ENCODE measurements around the gene SYNE1. TPM values are rescaled to one million over a fixed set of nuclear protein-coding genes. Genes with fewer than 3 reads are reported as not detected.

SYNE1 gene
- total and polyA plus RNA-seq, 4 donors: 10.2 to 105 (median 24.5) TPM

DNA sequence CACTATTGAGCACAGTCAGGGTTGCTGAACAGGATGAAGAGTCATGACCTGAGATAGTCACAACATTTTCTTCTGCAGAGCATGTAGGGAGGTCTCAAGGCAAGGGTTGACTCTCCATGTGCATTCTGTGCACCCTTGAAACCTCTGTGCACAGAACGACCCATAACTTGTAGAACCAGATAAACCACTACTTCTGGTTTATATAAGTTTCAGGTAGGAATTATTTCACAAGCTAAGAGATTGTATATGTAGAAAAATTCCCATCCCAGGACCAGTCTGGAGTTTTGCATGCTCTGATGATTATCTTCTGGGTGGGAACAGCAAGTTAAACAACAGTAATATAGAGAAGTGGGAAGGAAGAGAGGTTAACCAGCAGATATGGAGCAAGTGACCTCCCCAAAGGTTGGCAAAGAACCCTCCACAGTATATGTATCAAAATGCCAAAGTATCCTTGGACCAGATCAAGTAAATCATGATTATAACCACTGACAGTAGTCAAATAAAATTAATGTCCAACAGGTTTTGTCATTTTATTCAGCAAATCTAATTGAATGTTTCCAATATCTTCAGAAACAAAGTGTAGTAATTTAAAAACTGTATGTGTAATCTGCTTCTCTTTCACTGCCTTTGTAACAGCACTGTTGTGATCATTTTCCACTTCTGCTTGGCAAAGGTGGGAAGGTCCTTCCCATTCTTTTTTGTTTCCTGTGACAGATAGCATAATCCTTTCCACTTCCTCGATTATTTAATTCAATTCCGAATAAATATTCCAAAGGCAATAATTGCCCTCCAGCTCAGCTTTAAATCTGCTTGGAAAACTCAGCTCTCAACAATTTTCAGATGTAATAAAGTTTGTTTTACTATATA lies 104.4 kb downstream of the SYNE1 start:
- Histone ChIP-seq H3K4me1 (ENCODE audit: control insufficient read depth in 4 of 4, insufficient read depth in 4 of 4, low read length in 3 of 4) (no peaks in the 10 kb centered on the region), H3K4me3 (ENCODE audit: low read depth in 1 of 3, low read length in 3 of 3) (no peak overlapping the region), H3K27me3 (ENCODE audit: control insufficient read depth in 4 of 4, insufficient read depth in 4 of 4, low read length in 3 of 4) (no peaks in the 10 kb centered on the region), H3K27ac (ENCODE audit: low read depth in 1 of 2, low read length in 2 of 2) (no peak overlapping the region), H3K36me3 (ENCODE audit: control insufficient read depth in 4 of 4, insufficient read depth in 3 of 4, low read depth in 1 of 4, low read length in 3 of 4) (no peaks in the 10 kb centered on the region), H3K9me3 (ENCODE audit: control insufficient read depth in 4 of 4, low read length in 3 of 4) (no peaks in the 10 kb centered on the region), H3K9ac (ENCODE audit: low read depth in 1 of 2, low read length in 2 of 2) (no peak overlapping the region)
- WGBS: 64% methylated on average over 3 of the region's 3 CpGs
- DNase-seq (ENCODE audit: low spot score): no peak
- TF ChIP-seq, protein P1, sequence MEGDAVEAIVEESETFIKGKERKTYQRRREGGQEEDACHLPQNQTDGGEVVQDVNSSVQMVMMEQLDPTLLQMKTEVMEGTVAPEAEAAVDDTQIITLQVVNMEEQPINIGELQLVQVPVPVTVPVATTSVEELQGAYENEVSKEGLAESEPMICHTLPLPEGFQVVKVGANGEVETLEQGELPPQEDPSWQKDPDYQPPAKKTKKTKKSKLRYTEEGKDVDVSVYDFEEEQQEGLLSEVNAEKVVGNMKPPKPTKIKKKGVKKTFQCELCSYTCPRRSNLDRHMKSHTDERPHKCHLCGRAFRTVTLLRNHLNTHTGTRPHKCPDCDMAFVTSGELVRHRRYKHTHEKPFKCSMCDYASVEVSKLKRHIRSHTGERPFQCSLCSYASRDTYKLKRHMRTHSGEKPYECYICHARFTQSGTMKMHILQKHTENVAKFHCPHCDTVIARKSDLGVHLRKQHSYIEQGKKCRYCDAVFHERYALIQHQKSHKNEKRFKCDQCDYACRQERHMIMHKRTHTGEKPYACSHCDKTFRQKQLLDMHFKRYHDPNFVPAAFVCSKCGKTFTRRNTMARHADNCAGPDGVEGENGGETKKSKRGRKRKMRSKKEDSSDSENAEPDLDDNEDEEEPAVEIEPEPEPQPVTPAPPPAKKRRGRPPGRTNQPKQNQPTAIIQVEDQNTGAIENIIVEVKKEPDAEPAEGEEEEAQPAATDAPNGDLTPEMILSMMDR (IDR thresholded peaks at IDR 0.05; ENCODE audit: low read depth, low read length, missing input control): no peak
- TF ChIP-seq NR2F2 (IDR thresholded peaks at IDR 0.05): no peak
- no peak for TF ChIP-seq FOXA1 (IDR thresholded peaks at IDR 0.05)
- TF ChIP-seq, protein P2, sequence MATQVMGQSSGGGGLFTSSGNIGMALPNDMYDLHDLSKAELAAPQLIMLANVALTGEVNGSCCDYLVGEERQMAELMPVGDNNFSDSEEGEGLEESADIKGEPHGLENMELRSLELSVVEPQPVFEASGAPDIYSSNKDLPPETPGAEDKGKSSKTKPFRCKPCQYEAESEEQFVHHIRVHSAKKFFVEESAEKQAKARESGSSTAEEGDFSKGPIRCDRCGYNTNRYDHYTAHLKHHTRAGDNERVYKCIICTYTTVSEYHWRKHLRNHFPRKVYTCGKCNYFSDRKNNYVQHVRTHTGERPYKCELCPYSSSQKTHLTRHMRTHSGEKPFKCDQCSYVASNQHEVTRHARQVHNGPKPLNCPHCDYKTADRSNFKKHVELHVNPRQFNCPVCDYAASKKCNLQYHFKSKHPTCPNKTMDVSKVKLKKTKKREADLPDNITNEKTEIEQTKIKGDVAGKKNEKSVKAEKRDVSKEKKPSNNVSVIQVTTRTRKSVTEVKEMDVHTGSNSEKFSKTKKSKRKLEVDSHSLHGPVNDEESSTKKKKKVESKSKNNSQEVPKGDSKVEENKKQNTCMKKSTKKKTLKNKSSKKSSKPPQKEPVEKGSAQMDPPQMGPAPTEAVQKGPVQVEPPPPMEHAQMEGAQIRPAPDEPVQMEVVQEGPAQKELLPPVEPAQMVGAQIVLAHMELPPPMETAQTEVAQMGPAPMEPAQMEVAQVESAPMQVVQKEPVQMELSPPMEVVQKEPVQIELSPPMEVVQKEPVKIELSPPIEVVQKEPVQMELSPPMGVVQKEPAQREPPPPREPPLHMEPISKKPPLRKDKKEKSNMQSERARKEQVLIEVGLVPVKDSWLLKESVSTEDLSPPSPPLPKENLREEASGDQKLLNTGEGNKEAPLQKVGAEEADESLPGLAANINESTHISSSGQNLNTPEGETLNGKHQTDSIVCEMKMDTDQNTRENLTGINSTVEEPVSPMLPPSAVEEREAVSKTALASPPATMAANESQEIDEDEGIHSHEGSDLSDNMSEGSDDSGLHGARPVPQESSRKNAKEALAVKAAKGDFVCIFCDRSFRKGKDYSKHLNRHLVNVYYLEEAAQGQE (IDR thresholded peaks at IDR 0.05): no peak
- TF ChIP-seq, protein P3, sequence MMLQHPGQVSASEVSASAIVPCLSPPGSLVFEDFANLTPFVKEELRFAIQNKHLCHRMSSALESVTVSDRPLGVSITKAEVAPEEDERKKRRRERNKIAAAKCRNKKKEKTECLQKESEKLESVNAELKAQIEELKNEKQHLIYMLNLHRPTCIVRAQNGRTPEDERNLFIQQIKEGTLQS (IDR thresholded peaks at IDR 0.05): no peak
- TF ChIP-seq YY1 (IDR thresholded peaks at IDR 0.05): no peak

DNA sequence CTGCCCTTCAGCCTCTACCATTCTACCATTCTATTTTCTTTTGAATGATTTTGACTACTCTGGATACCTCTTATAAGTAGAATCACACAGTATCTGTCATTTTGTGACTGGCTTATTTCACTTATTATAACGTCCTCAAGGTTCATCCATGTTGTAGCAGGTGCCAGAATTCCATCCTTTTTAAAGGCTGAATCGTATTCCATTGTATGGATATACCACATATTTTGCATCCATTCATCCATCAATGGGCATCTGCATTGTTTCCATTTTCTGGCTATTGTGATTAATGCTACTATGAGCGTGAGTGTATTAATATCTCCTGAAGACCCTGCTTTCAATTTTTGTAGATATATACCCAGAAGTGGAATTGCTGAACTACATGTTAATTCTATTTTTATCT lies 105.5 kb downstream of the SYNE1 start:
- Histone ChIP-seq H3K27me3 (ENCODE audit: control insufficient read depth in 4 of 4, insufficient read depth in 4 of 4, low read length in 3 of 4) (no peaks in the 10 kb centered on the region), H3K36me3 (ENCODE audit: control insufficient read depth in 4 of 4, insufficient read depth in 3 of 4, low read depth in 1 of 4, low read length in 3 of 4) (no peaks in the 10 kb centered on the region), H3K4me3 (ENCODE audit: low read depth in 1 of 3, low read length in 3 of 3) (no peak overlapping the region), H3K27ac (ENCODE audit: low read depth in 1 of 2, low read length in 2 of 2) (no peak overlapping the region), H3K4me1 (ENCODE audit: control insufficient read depth in 4 of 4, insufficient read depth in 4 of 4, low read length in 3 of 4) (no peaks in the 10 kb centered on the region), H3K9ac (ENCODE audit: low read depth in 1 of 2, low read length in 2 of 2) (no peak overlapping the region), H3K9me3 (ENCODE audit: control insufficient read depth in 4 of 4, low read length in 3 of 4) (no peaks in the 10 kb centered on the region)
- WGBS: 72% methylated on average over 3 of the region's 3 CpGs
- DNase-seq (ENCODE audit: low spot score): no peak
- TF ChIP-seq EGR1 (IDR thresholded peaks at IDR 0.05; ENCODE audit: low read depth in 2 of 2): no peak
- TF ChIP-seq SP1 (IDR thresholded peaks at IDR 0.05): no peak
- TF ChIP-seq, protein P4, sequence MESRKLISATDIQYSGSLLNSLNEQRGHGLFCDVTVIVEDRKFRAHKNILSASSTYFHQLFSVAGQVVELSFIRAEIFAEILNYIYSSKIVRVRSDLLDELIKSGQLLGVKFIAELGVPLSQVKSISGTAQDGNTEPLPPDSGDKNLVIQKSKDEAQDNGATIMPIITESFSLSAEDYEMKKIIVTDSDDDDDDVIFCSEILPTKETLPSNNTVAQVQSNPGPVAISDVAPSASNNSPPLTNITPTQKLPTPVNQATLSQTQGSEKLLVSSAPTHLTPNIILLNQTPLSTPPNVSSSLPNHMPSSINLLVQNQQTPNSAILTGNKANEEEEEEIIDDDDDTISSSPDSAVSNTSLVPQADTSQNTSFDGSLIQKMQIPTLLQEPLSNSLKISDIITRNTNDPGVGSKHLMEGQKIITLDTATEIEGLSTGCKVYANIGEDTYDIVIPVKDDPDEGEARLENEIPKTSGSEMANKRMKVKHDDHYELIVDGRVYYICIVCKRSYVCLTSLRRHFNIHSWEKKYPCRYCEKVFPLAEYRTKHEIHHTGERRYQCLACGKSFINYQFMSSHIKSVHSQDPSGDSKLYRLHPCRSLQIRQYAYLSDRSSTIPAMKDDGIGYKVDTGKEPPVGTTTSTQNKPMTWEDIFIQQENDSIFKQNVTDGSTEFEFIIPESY (IDR thresholded peaks at IDR 0.05): no peak
- no peak for TF ChIP-seq TAF1 (conservative IDR thresholded peaks at IDR 0.05)
- TF ChIP-seq, protein P2 (IDR thresholded peaks at IDR 0.05): no peak
- TF ChIP-seq NR2F2 (IDR thresholded peaks at IDR 0.05): no peak
- no peak for TF ChIP-seq FOXA1 (IDR thresholded peaks at IDR 0.05)
- no peak for TF ChIP-seq RXRA (IDR thresholded peaks at IDR 0.05)
- TF ChIP-seq HNF4A (conservative IDR thresholded peaks at IDR 0.05): no peak
- TF ChIP-seq RAD21 (IDR thresholded peaks at IDR 0.05): no peak
- no peak for TF ChIP-seq HNF4G (IDR thresholded peaks at IDR 0.05)
- TF ChIP-seq, protein P1 (IDR thresholded peaks at IDR 0.05; ENCODE audit: low read depth, low read length, missing input control): no peak
- no peak for TF ChIP-seq YY1 (IDR thresholded peaks at IDR 0.05)
- TF ChIP-seq, protein P3 (IDR thresholded peaks at IDR 0.05): no peak
- TF ChIP-seq JUND (IDR thresholded peaks at IDR 0.05): no peak
- TF ChIP-seq FOXA2 (IDR thresholded peaks at IDR 0.05): no peak
